Right lobe of liver (tissue), 6 donors: ENCODE data around the gene ACTBL2. TPM values are rescaled to one million over a fixed set of nuclear protein-coding genes. Genes with fewer than 3 reads are reported as not detected.
"Not testable (repeated sequence)": the region's sequence is repeated elsewhere in the genome, so short reads cannot be mapped to it uniquely, and the experiment has no call there.

ENCODE experiments used
- ATAC-seq, 4 donors: fragments of 200-7000 bp; cut with Tn5 transposase; one replicate each; pipeline ENCODE4 v1.9.1; 2020; ENCODE audit warnings: mild to moderate bottlenecking in 4 of 4, moderate library complexity in 4 of 4
- DNase-seq, 3 donors: peaks; one replicate each; pipeline ENCODE4 v3.0.0-alpha.2; 2020
- H3K27ac ChIP-seq, 3 donors: fragments of 200-600 bp; one replicate each; pipeline ENCODE4 v1.8.0; 2022
- H3K27me3 ChIP-seq, 2 donors: fragments of 200-600 bp; one replicate each; pipeline ENCODE4 v1.8.0; 2022
- H3K36me3 ChIP-seq, 4 donors: fragments of 200-600 bp; sonication (generic) in 1 of 4; one replicate each; pipeline versions ENCODE4 v1.5.1 to v1.8.0; 2017 to 2022; ENCODE audit warnings: control low read depth in 1 of 4
- H3K4me1 ChIP-seq, 4 donors: fragments of 200-600 bp; sonication (generic) in 1 of 4; one replicate each; pipeline versions ENCODE4 v1.5.1 to v1.8.0; 2017 to 2022; ENCODE audit warnings: control low read depth in 1 of 4
- H3K4me3 ChIP-seq, 3 donors: fragments of 200-600 bp; one replicate each; pipeline ENCODE4 v1.8.0; 2022
- H3K9me3 ChIP-seq, 4 donors: fragments of 200-600 bp; sonication (generic) in 1 of 4; one replicate each; pipeline versions ENCODE4 v1.5.1 to v1.8.0; 2017 to 2022; ENCODE audit warnings: control low read depth in 1 of 4
- POLR2A ChIP-seq: fragments of 450-650 bp; IDR thresholded peaks from one replicate; pipeline ENCODE4 v1.6.1; 2017; ENCODE audit warnings: antibody characterized with exemption, mild to moderate bottlenecking
- WGBS: methylation state at CpG from one replicate; pipeline ENCODE4 v1.1.6; 2018; ENCODE audit warnings: low coverage, low lambda C conversion rate; ENCODE audit not compliant: insufficient coverage; ENCODE audit errors: missing lambda C conversion rate; 5-methylcytosine and 5-hydroxymethylcytosine counted together
- intact Hi-C, 2 donors: fragments of 100-400 bp; cut with DNase I; formaldehyde crosslinking; loops; one replicate each; pipeline versions ENCODE4 v1.11.2 to v1.14.1; 2022
- total RNA-seq, 6 experiments: library from RNA; depleted of rRNA in 2 of 6; stranded (reverse); fragments of >200 nt in 2 of 6; fragmentation: NEBNext Ultra II Directional in 3 of 6; extraction: Animal tissue kit (Norgen Biotek cat#: 25700) in 3 of 6; gene quantifications; one replicate each; pipeline versions ENCODE4 v1.1.0 to v1.2.4, GENCODE V29; 2016 to 2023
- TF ChIP-seq, protein P1 (sequence below), 4 donors: fragments of 200-600 bp in 3 of 4; fragments of 450-650 bp in 1 of 4; IDR thresholded peaks; one replicate each; pipeline versions ENCODE4 v1.5.1 to v1.8.0; 2016 to 2022; ENCODE audit warnings: antibody characterized with exemption in 4 of 4, mild to moderate bottlenecking in 2 of 4
- donor health status: DM: no; HTN: yes; CAD: no.
- donor health status: DM: no; HTN: no; CAD: no.
- donor health status: DM: no; HTN: no; CAD: no.
- donor health status: DM: no; HTN: yes; CAD: no.
- donor health status: DM: no; HTN: yes; CAD: no.

The ACTBL2 gene
- total RNA-seq, 6 experiments from 2014 or later, result not detected

DNA sequence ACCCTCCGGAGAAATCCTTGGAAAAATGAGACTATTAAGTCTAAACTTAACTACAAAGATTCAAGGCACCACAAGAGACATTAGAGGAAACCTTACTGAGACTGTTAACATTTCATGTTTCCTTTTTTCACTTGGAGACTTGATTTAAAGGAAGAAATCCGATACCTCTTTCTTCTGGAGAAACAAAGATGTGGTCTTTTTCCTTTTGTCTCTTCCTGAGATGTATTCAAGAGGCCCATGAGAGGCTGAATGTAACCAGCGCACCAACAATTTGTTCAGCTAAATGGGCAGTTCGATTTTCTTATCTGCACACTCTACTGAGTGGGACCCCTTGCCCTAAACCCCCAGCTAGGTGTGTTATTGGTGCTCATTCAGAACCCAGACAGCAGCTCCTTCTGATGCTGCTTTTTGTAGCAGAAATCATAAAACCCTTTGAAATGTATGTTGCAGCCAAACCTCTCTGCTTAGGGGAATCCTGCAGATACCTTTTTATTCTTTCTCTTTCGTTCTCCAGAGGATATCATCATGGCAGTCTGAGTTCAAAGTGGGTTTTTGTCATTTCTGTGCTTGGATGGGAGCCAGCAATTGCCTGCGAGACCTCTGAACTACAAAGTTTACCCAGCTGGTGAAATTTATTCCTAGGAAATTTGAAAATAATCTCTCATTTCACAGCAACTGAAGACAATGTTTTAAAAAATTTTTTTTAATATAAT lies 41.9 kb upstream of the ACTBL2 start:
- Histone ChIP-seq H3K27ac (no peak overlapping the region), H3K36me3 (no peaks in the 10 kb centered on the region), H3K4me3 (no peak overlapping the region), H3K4me1 (no peaks in the 10 kb centered on the region), H3K9me3 (no peaks in the 10 kb centered on the region), H3K27me3 (no peaks in the 10 kb centered on the region)
- DNase-seq (no peak), ATAC-seq (no peak)
- 49% methylated on average over 6 of the region's 6 CpGs for WGBS
- intact Hi-C loops, result no loop called here
- no peak for TF ChIP-seq POLR2A
- TF ChIP-seq, protein P1, sequence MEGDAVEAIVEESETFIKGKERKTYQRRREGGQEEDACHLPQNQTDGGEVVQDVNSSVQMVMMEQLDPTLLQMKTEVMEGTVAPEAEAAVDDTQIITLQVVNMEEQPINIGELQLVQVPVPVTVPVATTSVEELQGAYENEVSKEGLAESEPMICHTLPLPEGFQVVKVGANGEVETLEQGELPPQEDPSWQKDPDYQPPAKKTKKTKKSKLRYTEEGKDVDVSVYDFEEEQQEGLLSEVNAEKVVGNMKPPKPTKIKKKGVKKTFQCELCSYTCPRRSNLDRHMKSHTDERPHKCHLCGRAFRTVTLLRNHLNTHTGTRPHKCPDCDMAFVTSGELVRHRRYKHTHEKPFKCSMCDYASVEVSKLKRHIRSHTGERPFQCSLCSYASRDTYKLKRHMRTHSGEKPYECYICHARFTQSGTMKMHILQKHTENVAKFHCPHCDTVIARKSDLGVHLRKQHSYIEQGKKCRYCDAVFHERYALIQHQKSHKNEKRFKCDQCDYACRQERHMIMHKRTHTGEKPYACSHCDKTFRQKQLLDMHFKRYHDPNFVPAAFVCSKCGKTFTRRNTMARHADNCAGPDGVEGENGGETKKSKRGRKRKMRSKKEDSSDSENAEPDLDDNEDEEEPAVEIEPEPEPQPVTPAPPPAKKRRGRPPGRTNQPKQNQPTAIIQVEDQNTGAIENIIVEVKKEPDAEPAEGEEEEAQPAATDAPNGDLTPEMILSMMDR (IDR thresholded peaks at IDR 0.05), result no peak

DNA sequence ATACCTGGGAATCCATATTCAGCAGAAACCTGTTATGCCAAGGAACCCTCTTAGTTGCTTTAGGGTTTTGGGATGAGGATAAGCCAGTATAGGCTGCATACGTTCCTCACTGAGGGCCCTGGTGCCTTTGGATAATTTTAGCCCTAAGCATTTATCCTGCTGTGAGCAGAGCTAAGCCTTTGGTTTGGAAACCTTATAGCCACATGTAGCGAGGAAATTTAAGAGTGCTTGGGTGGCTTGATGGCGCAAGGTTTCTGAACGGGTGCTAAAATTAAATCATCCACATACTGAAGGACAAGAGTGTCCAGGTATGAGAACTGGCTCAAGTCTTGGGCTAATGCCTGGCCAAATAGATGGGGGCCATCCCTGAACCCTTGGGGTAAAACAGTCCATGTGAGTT lies 39.9 kb upstream of the ACTBL2 start:
- H3K36me3 ChIP-seq, H3K9me3 ChIP-seq, DNase-seq, intact Hi-C loops, H3K27ac ChIP-seq, H3K4me3 ChIP-seq, ATAC-seq, H3K27me3 ChIP-seq, H3K4me1 ChIP-seq: not testable (repeated sequence)
- 81% methylated on average over 3 of the region's 4 CpGs for WGBS

DNA sequence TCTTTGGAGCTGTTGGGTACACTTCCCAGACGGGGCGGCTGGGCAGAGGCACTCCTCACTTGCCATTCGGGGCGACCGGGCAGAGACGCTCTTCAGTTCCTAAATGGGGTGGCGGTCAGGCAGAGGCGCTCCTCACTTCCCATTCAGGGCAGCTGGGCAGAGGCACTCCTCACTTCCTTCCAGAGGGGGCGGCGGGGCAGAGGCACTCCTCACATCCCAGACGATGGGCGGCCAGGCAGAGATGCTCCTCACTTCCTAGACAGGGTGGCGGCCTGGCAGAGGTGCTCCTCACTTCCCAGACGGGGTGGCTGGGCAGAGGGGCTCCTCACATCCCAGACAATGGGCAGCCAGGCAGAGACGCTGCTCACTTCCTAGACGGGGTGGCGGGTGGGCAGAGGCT lies 35.8 kb upstream of the ACTBL2 start:
- H3K36me3 ChIP-seq, H3K9me3 ChIP-seq, H3K27ac ChIP-seq, H3K27me3 ChIP-seq, DNase-seq, ATAC-seq, H3K4me3 ChIP-seq, intact Hi-C loops, H3K4me1 ChIP-seq: not testable (repeated sequence)
- WGBS, result no CpG with 5 or more reads among the region's 17 CpGs

DNA sequence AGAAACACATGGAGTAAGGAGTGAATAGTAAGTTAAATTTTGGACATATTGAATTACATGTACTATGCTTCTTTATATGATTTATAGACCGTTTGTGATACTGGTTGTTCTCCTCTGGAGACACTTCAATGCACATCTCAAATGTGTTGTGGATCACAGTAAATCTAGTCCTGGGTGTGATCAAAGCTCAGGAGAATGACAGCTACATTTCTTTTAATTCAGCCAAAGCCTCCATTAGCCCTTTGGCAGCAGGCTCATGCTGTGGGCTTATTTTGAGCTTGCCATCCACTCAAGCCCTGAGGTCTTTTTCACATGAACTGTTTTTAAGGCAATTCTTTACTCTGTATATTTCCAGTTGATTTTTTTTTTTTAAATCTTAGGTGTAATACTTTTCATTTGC lies 34.6 kb upstream of the ACTBL2 start:
- 75% methylated on average over 1 of the region's 1 CpG for WGBS
- Histone ChIP-seq H3K36me3 (no peaks in the 10 kb centered on the region), H3K4me3 (no peak overlapping the region), H3K4me1 (no peaks in the 10 kb centered on the region), H3K9me3 (no peaks in the 10 kb centered on the region), H3K27me3 (no peaks in the 10 kb centered on the region), H3K27ac (no peak overlapping the region)
- DNase-seq (no peak), ATAC-seq (no peak)
- no peak for TF ChIP-seq POLR2A
- TF ChIP-seq, protein P1 (IDR thresholded peaks at IDR 0.05), result no peak
- intact Hi-C loops, result no loop called here

DNA sequence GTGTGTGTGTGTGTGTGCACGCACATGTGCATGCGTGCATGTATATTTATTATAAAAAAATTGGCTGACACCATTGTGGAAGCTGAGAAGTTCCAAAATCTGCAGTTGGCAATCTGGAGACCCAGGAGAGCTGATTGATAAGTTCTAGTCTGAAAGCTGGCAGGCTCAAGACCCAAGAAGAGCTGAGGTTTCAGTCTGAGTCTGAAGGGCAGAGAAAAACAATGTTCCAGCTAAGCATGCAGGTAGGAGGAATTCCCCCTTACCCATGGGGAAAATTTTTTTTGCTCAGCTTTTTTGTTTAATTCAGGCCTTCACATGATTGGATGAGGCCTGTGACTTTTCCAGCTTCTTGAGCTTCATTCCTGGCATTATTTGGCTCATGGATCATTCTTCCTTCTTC lies 31.2 kb upstream of the ACTBL2 start:
- 79% methylated on average over 2 of the region's 2 CpGs for WGBS
- no peak for TF ChIP-seq POLR2A
- TF ChIP-seq, protein P1 (IDR thresholded peaks at IDR 0.05), result no peak

More for the DNA sequence above, 31.2 kb upstream of the ACTBL2 start:
- no peaks in the 10 kb centered on the region for H3K36me3 ChIP-seq
- H3K27me3 ChIP-seq, result no peaks in the 10 kb centered on the region
- ATAC-seq (no peak), DNase-seq (no peak)
- H3K27ac ChIP-seq, result no peak overlapping the region
- H3K4me1 ChIP-seq, result no peaks in the 10 kb centered on the region
- intact Hi-C loops, result no loop called here
- no peak overlapping the region for H3K4me3 ChIP-seq
- H3K9me3 ChIP-seq, result no peaks in the 10 kb centered on the region
